Measurements from ENCODE around the gene TOPBP1. TPM values are rescaled to one million over a fixed set of nuclear protein-coding genes. Genes with fewer than 3 reads are reported as not detected.

Gene TOPBP1
- total and polyA plus RNA-seq, 2 experiments from 2014 or later, result 15.8 to 42.2 TPM

DNA sequence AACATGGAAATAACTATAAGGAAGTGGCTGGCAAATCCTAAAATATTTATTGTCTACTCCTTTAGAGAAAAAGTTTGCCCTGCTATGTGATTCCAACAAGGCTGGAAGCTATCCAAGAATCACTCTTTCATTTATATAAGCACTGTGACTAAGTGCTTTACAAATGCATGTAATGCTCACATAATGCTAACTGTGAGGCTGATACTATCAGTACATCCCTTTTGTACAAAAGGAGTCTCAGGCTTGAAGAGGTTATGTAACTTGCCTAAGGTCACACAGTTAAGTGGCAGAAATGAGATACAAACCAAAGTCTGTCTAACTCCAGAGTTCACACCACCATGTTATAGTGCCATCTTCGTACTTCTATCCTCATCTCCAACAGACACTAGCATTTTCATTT is 17.0 kb downstream of the TOPBP1 start (continued):
- no peak for TF ChIP-seq ZNF462 (CRISPR knock-in tag; IDR thresholded peaks at IDR 0.05)
- TF ChIP-seq STAT1 (IDR thresholded peaks at IDR 0.05; ENCODE audit: unreplicated experiment), result no peak
- TF ChIP-seq POLR2AphosphoS5 (IDR thresholded peaks at IDR 0.05; ENCODE audit: low read depth), result no peak
- no peak for TF ChIP-seq ZNF114 (CRISPR knock-in tag; IDR thresholded peaks at IDR 0.05)
- TF ChIP-seq REST (IDR thresholded peaks at IDR 0.05; ENCODE audit: unreplicated experiment), result no peak
- TF ChIP-seq CREB1 (CRISPR knock-in tag; IDR thresholded peaks at IDR 0.05; ENCODE audit: low read depth), result no peak

DNA sequence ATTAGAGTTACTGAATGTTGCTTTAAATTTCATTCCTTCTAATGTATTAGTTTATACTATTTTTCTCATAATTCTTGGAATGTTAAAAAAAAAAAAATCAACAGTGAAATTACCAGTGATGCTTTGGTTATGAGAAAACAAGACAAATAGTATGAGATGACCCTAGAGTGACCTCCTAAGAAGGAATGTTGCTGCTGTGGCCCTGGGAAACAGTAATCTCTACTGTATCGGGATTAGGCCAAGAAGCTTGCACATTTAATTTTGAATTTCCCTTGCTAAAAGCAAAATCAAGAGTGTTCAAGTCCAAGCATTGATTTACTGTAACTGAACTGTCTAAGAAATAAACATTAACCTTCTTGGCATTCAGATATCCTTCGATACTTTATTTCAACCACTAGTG is 18.1 kb downstream of the TOPBP1 start:
- no peak overlapping the region for H3K4me2 ChIP-seq
- no peaks in the 10 kb centered on the region for H3K4me1 ChIP-seq (ENCODE audit: insufficient read depth)
- Mint-ChIP-seq H3K36me3 (ENCODE audit: low read depth) (peaks cover 71% of the 10 kb centered on the region), H3K4me1 (no peaks in the 10 kb centered on the region), H3K27me3 (ENCODE audit: insufficient read depth, low read depth, poor library complexity) (peaks cover 4% of the 10 kb centered on the region), H3K4me3 (no peak overlapping the region), H3K27ac (no peak overlapping the region), H3K9me3 (peaks cover 3% of the 10 kb centered on the region; the same call in 1 of the 3 replicates)
- peaks cover 42% of the 10 kb centered on the region for H3K36me3 ChIP-seq (ENCODE audit: insufficient read depth)
- H3K4me3 ChIP-seq, result no peak overlapping the region
- no peaks in the 10 kb centered on the region for H3K9me2 ChIP-seq (ENCODE audit: insufficient read depth)
- DNase-seq (ENCODE audit: low spot score) (no peak), ATAC-seq (no peak)
- H3K27me3 ChIP-seq (ENCODE audit: insufficient read depth), result no peaks in the 10 kb centered on the region
- no peaks in the 10 kb centered on the region; the same call in 1 of the 2 replicates for H3K79me2 ChIP-seq (replicated peaks; ENCODE audit: insufficient read depth)
- H2AFZ ChIP-seq, result no peak overlapping the region
- no peaks in the 10 kb centered on the region for H3F3A ChIP-seq (replicated peaks; ENCODE audit: low read depth)
- no peak overlapping the region for H3K27ac ChIP-seq (ENCODE audit: low read depth)
- H4K20me1 ChIP-seq (replicated peaks; ENCODE audit: insufficient read depth), result 0 out of 2 replicates have a peak, but pooled peaks cover 4% of the 10 kb centered on the region
- TF ChIP-seq REST (IDR thresholded peaks at IDR 0.05; ENCODE audit: unreplicated experiment) (no peak), EZH2phosphoT487 (IDR thresholded peaks at IDR 0.05; ENCODE audit: unreplicated experiment) (no peak), CTCF (conservative IDR thresholded peaks at IDR 0.05; ENCODE audit: low read depth in 2 of 2) (no peak), ZNF114 (CRISPR knock-in tag; IDR thresholded peaks at IDR 0.05) (no peak), STAT1 (IDR thresholded peaks at IDR 0.05; ENCODE audit: unreplicated experiment) (no peak), EZH2 (IDR thresholded peaks at IDR 0.05; ENCODE audit: low read depth, unreplicated experiment) (no peak)
